ENCODE measurements around the gene SLC25A47.
"Not testable (repeated sequence)": the region's sequence is repeated elsewhere in the genome, so short reads cannot be mapped to it uniquely, and the experiment has no call there.

Gene SLC25A47

GRCh38 chr14:100305324-100306100 lies 17.6 kb upstream of the SLC25A47 start:
- TF ChIP-seq CTCF (IDR thresholded peaks at IDR 0.05; ENCODE audit: low read depth, low read length, missing control alignments), result no peak
- no peak for DNase-seq (ENCODE audit: extremely low read depth, low read depth)
- peak overlapping the region; percentile 69 for H3K4me3 ChIP-seq (replicated peaks; ENCODE audit: low read depth, low read length)

- DNase-seq (ENCODE audit: extremely low read depth, low read depth), result no peak
- no peak for TF ChIP-seq CTCF (IDR thresholded peaks at IDR 0.05; ENCODE audit: low read depth, low read length, missing control alignments)
- peak within 1 kb of the TSS; percentile 69 for H3K4me3 ChIP-seq (replicated peaks; ENCODE audit: low read depth, low read length)
Measured at GRCh38 chr14:100306101-100306997, 16.8 kb upstream of the SLC25A47 start, which contains the start of gene SLC25A29. Gene SLC25A29 (minus strand): TSS chr14:100306444. CDS start chr14:100306232, 212 bp downstream.

DNA sequence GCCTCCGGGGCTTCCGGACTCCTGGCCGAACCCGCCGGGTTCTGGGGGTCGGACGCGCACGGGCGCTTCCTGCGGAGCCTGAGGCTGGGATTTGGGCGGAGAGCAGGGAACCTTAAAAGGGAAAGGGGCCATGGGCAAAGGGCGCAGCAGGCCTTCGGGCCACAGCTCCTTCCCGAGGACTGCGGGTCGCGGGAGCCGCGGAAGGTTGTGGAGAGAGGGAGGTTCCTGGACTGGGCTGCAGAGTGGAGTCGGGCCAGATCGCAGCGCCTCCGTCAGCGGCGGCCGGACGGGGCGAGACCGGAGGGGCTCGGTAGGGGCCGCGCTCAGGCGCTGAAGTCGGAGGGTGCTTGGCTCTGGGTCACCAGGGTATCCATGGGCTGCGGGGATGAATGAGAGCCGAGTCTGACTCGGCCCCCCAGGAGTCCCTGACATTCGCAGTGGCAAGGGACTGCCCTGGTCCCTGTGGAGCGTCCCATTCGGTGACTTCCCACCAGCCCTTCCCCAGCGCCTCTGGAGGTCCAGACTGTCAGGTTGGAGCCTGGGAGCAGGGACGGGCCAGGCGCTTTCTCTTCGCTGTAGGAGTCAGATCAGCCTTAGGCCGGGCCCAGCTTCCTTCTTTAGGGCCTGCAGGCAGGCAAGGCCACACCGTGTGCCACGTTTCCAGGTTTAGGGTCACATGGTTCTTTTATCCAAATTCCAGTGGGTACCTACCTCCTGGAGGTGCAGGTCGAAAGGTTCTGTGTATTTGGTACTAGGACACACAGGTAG lies 16.0 kb upstream of the SLC25A47 start:
- DNase-seq (ENCODE audit: extremely low read depth, low read depth), result no peak
- peak overlapping the region; percentile 69 for H3K4me3 ChIP-seq (replicated peaks; ENCODE audit: low read depth, low read length)
- no peak for TF ChIP-seq CTCF (IDR thresholded peaks at IDR 0.05; ENCODE audit: low read depth, low read length, missing control alignments)

GRCh38 chr14:100307766-100308426 lies 15.2 kb upstream of the SLC25A47 start:
- H3K4me3 ChIP-seq (replicated peaks; ENCODE audit: low read depth, low read length), result peak overlapping the region; percentile 69
- no peak for TF ChIP-seq CTCF (IDR thresholded peaks at IDR 0.05; ENCODE audit: low read depth, low read length, missing control alignments)
- no peak for DNase-seq (ENCODE audit: extremely low read depth, low read depth)

DNA sequence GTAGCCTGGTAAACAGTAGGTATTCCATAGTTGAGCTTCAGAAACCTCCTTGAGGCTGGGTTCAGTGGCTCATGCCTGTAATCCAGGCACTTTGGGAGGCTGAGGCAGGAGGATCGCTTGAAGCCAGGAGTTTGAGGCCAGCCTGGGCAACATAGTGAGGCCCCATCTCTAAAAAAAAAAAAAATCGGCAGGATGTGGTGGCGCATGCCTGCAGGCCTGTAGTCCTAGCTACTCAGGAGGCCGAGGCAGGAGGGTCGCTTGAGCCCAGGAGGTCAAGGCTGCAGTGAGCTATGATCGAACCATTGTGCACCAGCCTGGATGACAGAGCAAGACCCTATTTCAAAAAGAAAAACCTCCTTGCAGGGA lies 14.7 kb upstream of the SLC25A47 start:
- not testable (repeated sequence) for H3K4me3 ChIP-seq (replicated peaks; ENCODE audit: low read depth, low read length); DNase-seq (ENCODE audit: extremely low read depth, low read depth)

- no peak overlapping the region for H3K4me3 ChIP-seq (replicated peaks; ENCODE audit: low read depth, low read length)
- no peak for TF ChIP-seq CTCF (IDR thresholded peaks at IDR 0.05; ENCODE audit: low read depth, low read length, missing control alignments)
- no peak for DNase-seq (ENCODE audit: extremely low read depth, low read depth)
Measured at GRCh38 chr14:100309028-100309737, 14.0 kb upstream of the SLC25A47 start.

- not testable (repeated sequence) for H3K4me3 ChIP-seq (replicated peaks; ENCODE audit: low read depth, low read length); DNase-seq (ENCODE audit: extremely low read depth, low read depth)
Measured at GRCh38 chr14:100312110-100312876, 10.8 kb upstream of the SLC25A47 start.
